ENCODE measurements around the gene LMAN1. TPM values are rescaled to one million over a fixed set of nuclear protein-coding genes. Genes with fewer than 3 reads are reported as not detected.

The LMAN1 gene
- polyA plus RNA-seq, 1 donor from 2014 or later = 49.8 TPM

DNA sequence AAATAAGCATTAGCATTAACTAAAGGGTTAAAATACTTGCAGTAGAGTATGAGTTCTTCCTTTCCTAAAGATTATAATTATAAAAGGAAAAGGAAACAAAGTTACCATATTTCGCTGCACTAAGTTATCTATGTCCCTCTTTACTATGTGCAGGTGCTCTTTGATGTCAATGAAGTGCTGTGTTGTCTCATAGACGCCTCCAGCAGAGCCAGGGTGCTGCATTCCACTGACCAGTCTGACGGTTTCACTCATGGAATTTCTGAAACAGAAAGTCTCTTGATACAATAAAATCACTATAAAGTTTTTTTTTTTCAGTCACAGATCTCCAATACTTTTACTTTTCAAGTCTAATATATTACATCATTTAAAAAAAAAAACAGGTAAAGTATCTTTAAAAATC lies 26.1 kb downstream of the LMAN1 start:
- Histone ChIP-seq H3K27me3 (ENCODE audit: insufficient read depth, low read depth, low read length) (no peaks in the 10 kb centered on the region), H3K27ac (ENCODE audit: low read length) (no peak overlapping the region), H3K9me2 (ENCODE audit: insufficient read depth, low read length) (no peaks in the 10 kb centered on the region), H2AFZ (ENCODE audit: low read depth, low read length) (no peak overlapping the region), H3K36me3 (ENCODE audit: insufficient read depth, low read length) (peaks cover 19% of the 10 kb centered on the region), H3F3A (ENCODE audit: insufficient read depth, low read length, poor library complexity, severe bottlenecking) (no peaks in the 10 kb centered on the region), H3K9ac (ENCODE audit: low read length) (no peak overlapping the region), H4K20me1 (ENCODE audit: insufficient read depth) (no peaks in the 10 kb centered on the region), H3K4me2 (ENCODE audit: low read length) (no peak overlapping the region), H3K4me3 (ENCODE audit: low read length) (no peak overlapping the region), H3K9me3 (ENCODE audit: low read length) (no peaks in the 10 kb centered on the region), H3K79me2 (replicated peaks; ENCODE audit: insufficient read depth, low read length) (no peaks in the 10 kb centered on the region)
- TF ChIP-seq RAD21 (conservative IDR thresholded peaks at IDR 0.05) (no peak), MXI1 (conservative IDR thresholded peaks at IDR 0.05; ENCODE audit: poor library complexity, severe bottlenecking) (no peak), SMC3 (conservative IDR thresholded peaks at IDR 0.05; ENCODE audit: poor library complexity) (no peak)

GRCh38 chr18:59328683-59329082 lies 30.4 kb downstream of the LMAN1 start:
- Histone ChIP-seq H2AFZ (ENCODE audit: low read depth, low read length) (no peak overlapping the region), H3K27me3 (ENCODE audit: insufficient read depth, low read depth, low read length) (no peaks in the 10 kb centered on the region), H3K4me3 (ENCODE audit: low read length) (no peak overlapping the region), H3K9me2 (ENCODE audit: insufficient read depth, low read length) (no peaks in the 10 kb centered on the region), H3F3A (ENCODE audit: insufficient read depth, low read length, poor library complexity, severe bottlenecking) (no peaks in the 10 kb centered on the region), H3K36me3 (ENCODE audit: insufficient read depth, low read length) (peaks cover 18% of the 10 kb centered on the region), H3K79me2 (replicated peaks; ENCODE audit: insufficient read depth, low read length) (no peaks in the 10 kb centered on the region), H4K20me1 (ENCODE audit: insufficient read depth) (no peaks in the 10 kb centered on the region), H3K27ac (ENCODE audit: low read length) (no peak overlapping the region), H3K9ac (ENCODE audit: low read length) (no peak overlapping the region), H3K4me2 (ENCODE audit: low read length) (no peak overlapping the region), H3K9me3 (ENCODE audit: low read length) (no peaks in the 10 kb centered on the region)
- TF ChIP-seq EP300 (conservative IDR thresholded peaks at IDR 0.05; ENCODE audit: poor library complexity, severe bottlenecking) (no peak), RAD21 (conservative IDR thresholded peaks at IDR 0.05) (no peak), CTCF (IDR thresholded peaks at IDR 0.05; ENCODE audit: poor library complexity, severe bottlenecking) (no peak), SMC3 (conservative IDR thresholded peaks at IDR 0.05; ENCODE audit: poor library complexity) (no peak), TAF1 (IDR thresholded peaks at IDR 0.05; ENCODE audit: low read depth) (no peak), MXI1 (conservative IDR thresholded peaks at IDR 0.05; ENCODE audit: poor library complexity, severe bottlenecking) (no peak), EZH2 (IDR thresholded peaks at IDR 0.05; ENCODE audit: borderline replicate concordance, insufficient read depth, low read length, poor library complexity, severe bottlenecking) (no peak), POLR2AphosphoS5 (IDR thresholded peaks at IDR 0.05) (no peak)
- TF ChIP-seq, protein P1, sequence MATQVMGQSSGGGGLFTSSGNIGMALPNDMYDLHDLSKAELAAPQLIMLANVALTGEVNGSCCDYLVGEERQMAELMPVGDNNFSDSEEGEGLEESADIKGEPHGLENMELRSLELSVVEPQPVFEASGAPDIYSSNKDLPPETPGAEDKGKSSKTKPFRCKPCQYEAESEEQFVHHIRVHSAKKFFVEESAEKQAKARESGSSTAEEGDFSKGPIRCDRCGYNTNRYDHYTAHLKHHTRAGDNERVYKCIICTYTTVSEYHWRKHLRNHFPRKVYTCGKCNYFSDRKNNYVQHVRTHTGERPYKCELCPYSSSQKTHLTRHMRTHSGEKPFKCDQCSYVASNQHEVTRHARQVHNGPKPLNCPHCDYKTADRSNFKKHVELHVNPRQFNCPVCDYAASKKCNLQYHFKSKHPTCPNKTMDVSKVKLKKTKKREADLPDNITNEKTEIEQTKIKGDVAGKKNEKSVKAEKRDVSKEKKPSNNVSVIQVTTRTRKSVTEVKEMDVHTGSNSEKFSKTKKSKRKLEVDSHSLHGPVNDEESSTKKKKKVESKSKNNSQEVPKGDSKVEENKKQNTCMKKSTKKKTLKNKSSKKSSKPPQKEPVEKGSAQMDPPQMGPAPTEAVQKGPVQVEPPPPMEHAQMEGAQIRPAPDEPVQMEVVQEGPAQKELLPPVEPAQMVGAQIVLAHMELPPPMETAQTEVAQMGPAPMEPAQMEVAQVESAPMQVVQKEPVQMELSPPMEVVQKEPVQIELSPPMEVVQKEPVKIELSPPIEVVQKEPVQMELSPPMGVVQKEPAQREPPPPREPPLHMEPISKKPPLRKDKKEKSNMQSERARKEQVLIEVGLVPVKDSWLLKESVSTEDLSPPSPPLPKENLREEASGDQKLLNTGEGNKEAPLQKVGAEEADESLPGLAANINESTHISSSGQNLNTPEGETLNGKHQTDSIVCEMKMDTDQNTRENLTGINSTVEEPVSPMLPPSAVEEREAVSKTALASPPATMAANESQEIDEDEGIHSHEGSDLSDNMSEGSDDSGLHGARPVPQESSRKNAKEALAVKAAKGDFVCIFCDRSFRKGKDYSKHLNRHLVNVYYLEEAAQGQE (IDR thresholded peaks at IDR 0.05; ENCODE audit: borderline replicate concordance) = no peak

DNA sequence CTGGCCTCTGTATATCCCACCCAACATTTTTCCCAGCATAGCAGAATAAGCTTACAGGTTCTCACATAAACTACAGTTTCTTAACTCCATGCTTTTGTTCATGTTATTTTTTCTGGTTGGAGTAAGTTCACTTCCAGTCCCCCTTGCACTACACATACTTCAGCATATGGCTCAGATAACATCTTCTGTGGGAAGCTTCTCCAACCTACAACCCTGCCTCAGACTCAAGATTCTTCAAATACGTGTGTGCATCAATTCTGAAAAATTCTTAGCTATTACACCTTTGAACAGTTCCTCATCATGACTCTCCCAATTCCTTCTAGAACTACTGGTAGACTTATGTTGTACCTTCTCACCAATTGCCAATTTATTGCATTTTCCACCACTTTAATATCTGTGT lies 33.1 kb downstream of the LMAN1 start:
- Histone ChIP-seq H3K4me3 (ENCODE audit: low read length) (no peak overlapping the region), H3K36me3 (ENCODE audit: insufficient read depth, low read length) (peaks cover 9% of the 10 kb centered on the region), H2AFZ (ENCODE audit: low read depth, low read length) (no peak overlapping the region), H3K9ac (ENCODE audit: low read length) (no peak overlapping the region), H4K20me1 (ENCODE audit: insufficient read depth) (no peaks in the 10 kb centered on the region), H3K79me2 (replicated peaks; ENCODE audit: insufficient read depth, low read length) (no peaks in the 10 kb centered on the region), H3K4me2 (ENCODE audit: low read length) (no peak overlapping the region), H3K9me2 (ENCODE audit: insufficient read depth, low read length) (no peaks in the 10 kb centered on the region), H3K9me3 (ENCODE audit: low read length) (no peaks in the 10 kb centered on the region), H3K27me3 (ENCODE audit: insufficient read depth, low read depth, low read length) (no peaks in the 10 kb centered on the region), H3K27ac (ENCODE audit: low read length) (no peak overlapping the region), H3F3A (ENCODE audit: insufficient read depth, low read length, poor library complexity, severe bottlenecking) (no peaks in the 10 kb centered on the region)
- TF ChIP-seq POLR2AphosphoS5 (IDR thresholded peaks at IDR 0.05) (no peak), CTCF (IDR thresholded peaks at IDR 0.05; ENCODE audit: poor library complexity, severe bottlenecking) (no peak), EP300 (conservative IDR thresholded peaks at IDR 0.05; ENCODE audit: poor library complexity, severe bottlenecking) (no peak), EZH2 (IDR thresholded peaks at IDR 0.05; ENCODE audit: borderline replicate concordance, insufficient read depth, low read length, poor library complexity, severe bottlenecking) (no peak), TAF1 (IDR thresholded peaks at IDR 0.05; ENCODE audit: low read depth) (no peak), RAD21 (conservative IDR thresholded peaks at IDR 0.05) (no peak), MXI1 (conservative IDR thresholded peaks at IDR 0.05; ENCODE audit: poor library complexity, severe bottlenecking) (no peak), SMC3 (conservative IDR thresholded peaks at IDR 0.05; ENCODE audit: poor library complexity) (no peak)
- TF ChIP-seq, protein P1 (IDR thresholded peaks at IDR 0.05; ENCODE audit: borderline replicate concordance) = no peak
